H9 (cell line): ENCODE results near the gene LCNL1. TPM values are rescaled to one million over a fixed set of nuclear protein-coding genes. Genes with fewer than 3 reads are reported as not detected.

ENCODE experiments used
- DNase-seq: peaks from one replicate; pipeline ENCODE4 v3.0.0-alpha.2; 2017
- H2AFZ ChIP-seq: one replicate; pipeline ENCODE4 v1.6.1; 2013; ENCODE audit warnings: mild to moderate bottlenecking, low read length, control low read depth, moderate library complexity
- H2AK5ac ChIP-seq: 2 replicates; pipeline ENCODE4 v1.6.1; 2013; ENCODE audit warnings: low read length, control low read depth, mixed read lengths; ENCODE audit not compliant: insufficient read length
- H2BK120ac ChIP-seq: one replicate; pipeline ENCODE4 v1.6.1; 2013; ENCODE audit warnings: low read depth, mild to moderate bottlenecking, low read length, control low read depth, inconsistent platforms; ENCODE audit not compliant: poor library complexity, severe bottlenecking
- H2BK12ac ChIP-seq: 2 replicates; pipeline ENCODE4 v1.6.1; 2013; ENCODE audit warnings: low read length, control low read depth, mixed read lengths, low read depth; ENCODE audit not compliant: insufficient read length
- H2BK15ac ChIP-seq: 2 replicates; pipeline ENCODE4 v1.6.1; 2013; ENCODE audit warnings: low read depth, low read length, control low read depth
- H2BK20ac ChIP-seq: one replicate; pipeline ENCODE4 v1.6.1; 2013; ENCODE audit warnings: low read depth, mild to moderate bottlenecking, low read length, control low read depth, inconsistent platforms; ENCODE audit not compliant: poor library complexity, severe bottlenecking
- H2BK5ac ChIP-seq: 2 replicates; pipeline ENCODE4 v1.6.1; 2013; ENCODE audit warnings: low read length, control low read depth, mixed read lengths; ENCODE audit not compliant: insufficient read length
- H3K14ac ChIP-seq: 2 replicates; pipeline ENCODE4 v1.6.1; 2013; ENCODE audit warnings: low read length, control low read depth; ENCODE audit not compliant: insufficient read depth
- H3K18ac ChIP-seq: 2 replicates; pipeline ENCODE4 v1.6.1; 2013; ENCODE audit warnings: low read depth, mild to moderate bottlenecking, mixed read lengths, low read length, control low read depth; ENCODE audit not compliant: insufficient read length
- H3K23ac ChIP-seq: 2 replicates; pipeline ENCODE4 v1.6.1; 2013; ENCODE audit warnings: low read length, control low read depth, mixed read lengths, low read depth; ENCODE audit not compliant: insufficient read length
- H3K23me2 ChIP-seq: 2 replicates; pipeline ENCODE4 v1.6.1; 2013; ENCODE audit warnings: low read depth, mild to moderate bottlenecking, mixed read lengths, low read length, control low read depth; ENCODE audit not compliant: insufficient read length, poor library complexity, severe bottlenecking
- H3K27ac ChIP-seq: 2 replicates; pipeline ENCODE4 v1.5.1; 2013; ENCODE audit warnings: low read length, control low read depth, mixed read lengths, low read depth; ENCODE audit not compliant: insufficient read length
- H3K27me3 ChIP-seq: 2 replicates; pipeline ENCODE4 v1.6.1; 2013; ENCODE audit warnings: low read length, control low read depth, inconsistent platforms; ENCODE audit not compliant: insufficient read depth
- H3K4ac ChIP-seq: 2 replicates; pipeline ENCODE4 v1.6.1; 2013; ENCODE audit warnings: low read depth, mild to moderate bottlenecking, control low read depth, inconsistent platforms, low read length, moderate library complexity
- H3K4me1 ChIP-seq: 2 replicates; pipeline ENCODE4 v1.6.1; 2013; ENCODE audit warnings: low read length, control low read depth, inconsistent platforms; ENCODE audit not compliant: insufficient read depth
- H3K4me2 ChIP-seq: 2 replicates; pipeline ENCODE4 v1.6.1; 2013; ENCODE audit warnings: low read length, control low read depth, mixed read lengths; ENCODE audit not compliant: insufficient read length, insufficient read depth
- H3K56ac ChIP-seq: 2 replicates; pipeline ENCODE4 v1.6.1; 2013; ENCODE audit warnings: low read depth, mild to moderate bottlenecking, mixed read lengths, low read length, control low read depth; ENCODE audit not compliant: insufficient read length
- H3K79me1 ChIP-seq: 2 replicates; pipeline ENCODE4 v1.6.1; 2013; ENCODE audit warnings: low read depth, mild to moderate bottlenecking, moderate library complexity, low read length, control low read depth, inconsistent platforms; ENCODE audit not compliant: insufficient read depth, poor library complexity, severe bottlenecking
- H3K79me2 ChIP-seq: 2 replicates; pipeline ENCODE4 v1.6.1; 2013; ENCODE audit warnings: low read length, control low read depth, inconsistent platforms; ENCODE audit not compliant: insufficient read depth
- H3K9ac ChIP-seq: 2 replicates; pipeline ENCODE4 v1.6.1; 2013; ENCODE audit warnings: low read length, control low read depth, mixed read lengths; ENCODE audit not compliant: insufficient read length; ENCODE audit errors: extremely low read depth
- H3K9me3 ChIP-seq: one replicate; pipeline ENCODE4 v1.6.1; 2013; ENCODE audit warnings: low read depth, low read length, inconsistent platforms; ENCODE audit not compliant: control insufficient read depth
- H3T11ph ChIP-seq: one replicate; pipeline ENCODE4 v1.6.1; 2013; ENCODE audit warnings: mild to moderate bottlenecking, low read length, control low read depth, inconsistent platforms
- H4K20me1 ChIP-seq: one replicate; pipeline ENCODE4 v1.6.1; 2013; ENCODE audit not compliant: control insufficient read depth, insufficient read length, insufficient read depth
- H4K5ac ChIP-seq: 2 replicates; pipeline ENCODE4 v1.6.1; 2013; ENCODE audit warnings: low read depth, mild to moderate bottlenecking, mixed read lengths, low read length, control low read depth; ENCODE audit not compliant: insufficient read length
- H4K8ac ChIP-seq: replicated peaks from 2 replicates; pipeline ENCODE4 v1.6.1; 2013; ENCODE audit warnings: low read length, control low read depth, mixed read lengths, low read depth; ENCODE audit not compliant: insufficient read length
- H4K91ac ChIP-seq: 2 replicates; pipeline ENCODE4 v1.6.1; 2013; ENCODE audit warnings: low read depth, mild to moderate bottlenecking, moderate library complexity, mixed read lengths, low read length, control low read depth; ENCODE audit not compliant: insufficient read length
- H3K27ac Mint-ChIP-seq, 3 experiments: 2 replicates in 2 of 3; 3 replicates in 1 of 3; pipeline ENCODE4 v1.8.0; 2020 to 2021; ENCODE audit warnings: mixed read lengths in 3 of 3, mild to moderate bottlenecking in 1 of 3, moderate library complexity in 1 of 3
- H3K27me3 Mint-ChIP-seq: 2 replicates; pipeline ENCODE4 v1.8.0; 2021; ENCODE audit warnings: low read depth, mild to moderate bottlenecking, moderate library complexity, mixed read lengths
- H3K36me3 Mint-ChIP-seq, 3 experiments: 2 replicates in 2 of 3; 3 replicates in 1 of 3; pipeline ENCODE4 v1.8.0; 2020 to 2021; ENCODE audit warnings: low read depth in 3 of 3, mixed read lengths in 3 of 3; ENCODE audit not compliant: insufficient read depth in 1 of 3
- H3K4me1 Mint-ChIP-seq, 2 experiments: 2 replicates each; pipeline ENCODE4 v1.8.0; 2020; ENCODE audit warnings: mixed read lengths in 2 of 2
- H3K4me3 Mint-ChIP-seq, 2 experiments: 2 replicates in 1 of 2; 3 replicates in 1 of 2; pipeline ENCODE4 v1.8.0; 2020 to 2021; ENCODE audit warnings: mild to moderate bottlenecking in 2 of 2, mixed read lengths in 2 of 2, moderate library complexity in 1 of 2
- H3K9me3 Mint-ChIP-seq, 2 experiments: 2 replicates in 1 of 2; 3 replicates in 1 of 2; pipeline ENCODE4 v1.8.0; 2020; ENCODE audit warnings: mild to moderate bottlenecking in 2 of 2, mixed read lengths in 2 of 2, moderate library complexity in 1 of 2
- CTCF ChIP-seq: fragments of 200-600 bp; sonication (generic); conservative IDR thresholded peaks from 3 replicates; pipeline ENCODE4 v1.8.0; 2021; ENCODE audit warnings: antibody characterized with exemption, mild to moderate bottlenecking
- WGBS: extraction: QIAGEN DNeasy Blood & Tissue Kit; methylation state at CpG from one replicate; pipeline ENCODE4 v1.1.7; 2013; ENCODE audit warnings: missing lambda C conversion rate, low lambda C conversion rate, mixed read lengths; ENCODE audit not compliant: insufficient read length; ENCODE audit errors: extremely low coverage; 5-methylcytosine and 5-hydroxymethylcytosine counted together
- total RNA-seq: library from RNA; stranded (reverse); gene quantifications from 2 replicates; pipeline ENCODE4 v1.2.1, GENCODE V29; 2021

Gene LCNL1
- total RNA-seq, 1 experiment from 2014 or later: 0.20 TPM

- H2BK20ac ChIP-seq: no peak overlapping the region
- H4K20me1 ChIP-seq: no peaks in the 10 kb centered on the region
- Mint-ChIP-seq H3K4me3 (no peak overlapping the region), H3K27ac (no peak overlapping the region), H3K27me3 (peaks cover 15% of the 10 kb centered on the region), H3K4me1 (peaks cover 3 to 6% of the 10 kb centered on the region in 2 experiments; a peak in 3 of 4 replicates), H3K36me3 (peaks cover 3 to 6% (median 5%) of the 10 kb centered on the region in 3 experiments; a peak in 5 of 7 replicates), H3K9me3 (peaks cover 16 to 19% of the 10 kb centered on the region in 2 experiments)
- H3K9ac ChIP-seq: no peak overlapping the region
- H3K27ac ChIP-seq: no peak overlapping the region
- H2BK12ac ChIP-seq: no peak overlapping the region
- no peak overlapping the region for H2AFZ ChIP-seq
- H3K14ac ChIP-seq: no peak overlapping the region
- no peak overlapping the region for H2BK5ac ChIP-seq
- no peak overlapping the region for H4K91ac ChIP-seq
- H3K4me2 ChIP-seq: no peak overlapping the region
- H3K23me2 ChIP-seq: no peaks in the 10 kb centered on the region
- WGBS: no CpG with 5 or more reads among the region's 10 CpGs
- H3K18ac ChIP-seq: no peak overlapping the region
- no peaks in the 10 kb centered on the region for H3K27me3 ChIP-seq
- no peak overlapping the region for H4K8ac ChIP-seq
- no peak overlapping the region for H4K5ac ChIP-seq
- DNase-seq: no peak
- no peak overlapping the region for H3K23ac ChIP-seq
- H3K79me1 ChIP-seq: no peaks in the 10 kb centered on the region
- no peaks in the 10 kb centered on the region for H3K9me3 ChIP-seq
- no peak overlapping the region for H3K56ac ChIP-seq
- no peak overlapping the region for H2AK5ac ChIP-seq
- H3K4me1 ChIP-seq: no peaks in the 10 kb centered on the region
- H3T11ph ChIP-seq: no peak overlapping the region
- no peak for TF ChIP-seq CTCF
- H3K4ac ChIP-seq: no peak overlapping the region
- H3K79me2 ChIP-seq: no peaks in the 10 kb centered on the region
- no peak overlapping the region for H2BK120ac ChIP-seq
- H2BK15ac ChIP-seq: no peak overlapping the region
Observed at GRCh38 chr9:137002646-137003041, 19.9 kb downstream of the LCNL1 start.
